K562 (cell line): Measurements from ENCODE around the gene KLHL6. TPM values are rescaled to one million over a fixed set of nuclear protein-coding genes. Genes with fewer than 3 reads are reported as not detected.

Source experiments
- ATAC-seq: fragments of 200-7000 bp; cut with Tn5 transposase; 3 replicates; pipeline ENCODE4 v1.9.1; 2020; ENCODE audit warnings: moderate library complexity
- BruUV-seq: library from RNA; stranded (reverse); fragments of 400-500 nt; replicated peaks from 2 replicates; lab custom pipeline; 2021; lab: Mats Ljungman, UMichigan
- CTCF ChIA-PET: fragments of 300-600 bp; formaldehyde crosslinking; extraction: SDS; loops from one replicate; lab custom pipeline; 2021; ENCODE audit warnings: low intra/inter-chr PET ratio; lab: Yijun Ruan, JAX
- POLR2A ChIA-PET: fragments of 300-600, 350-650 bp; sonication (Branson Sonifier 250); formaldehyde crosslinking; extraction: SDS; loops from one replicate; lab custom pipeline; 2021; ENCODE audit warnings: antibody characterized with exemption, inconsistent platforms; lab: Yijun Ruan, JAX
- DNase-seq, 4 experiments: peaks; one replicate each; pipeline versions ENCODE4 v3.0.0 to v3.0.0-alpha.2; 2011 to 2018; ENCODE audit warnings: low spot score in 3 of 4, mixed read lengths in 3 of 4; ENCODE audit errors: extremely low read depth in 1 of 4
- FAIRE-seq: peaks from 2 replicates; lab custom pipeline; 2011; peaks lifted over from hg19 to GRCh38; lab: Jason Lieb, UNC
- H2AFZ ChIP-seq: 2 replicates; pipeline ENCODE4 v1.6.0; 2011; ENCODE audit warnings: low read depth, low read length, control low read depth, inconsistent platforms
- H3K27ac ChIP-seq: fragments of 200-600 bp; 3 replicates; pipeline ENCODE4 v1.8.0; 2011; ENCODE audit warnings: low read depth, mild to moderate bottlenecking, control low read depth, inconsistent platforms, low read length, moderate library complexity, mixed read lengths; ENCODE audit errors: extremely low read depth
- H3K27me3 ChIP-seq, 2 experiments: fragments of 300-600 bp in 1 of 2; 2 replicates in 1 of 2; 3 replicates in 1 of 2; pipeline versions ENCODE4 v1.6.0 to v1.8.0; 2011; ENCODE audit warnings: inconsistent platforms in 2 of 2, low read length in 2 of 2, mild to moderate bottlenecking in 1 of 2, mixed read lengths in 1 of 2, moderate library complexity in 1 of 2; ENCODE audit not compliant: control insufficient read depth in 2 of 2, insufficient read depth in 2 of 2
- H3K36me3 ChIP-seq: fragments of 300-600 bp; 3 replicates; pipeline ENCODE4 v1.8.0; 2011; ENCODE audit warnings: mild to moderate bottlenecking, low read length, inconsistent platforms; ENCODE audit not compliant: control insufficient read depth, insufficient read depth
- H3K4me1 ChIP-seq, 2 experiments: fragments of 200-600 bp in 1 of 2; replicated peaks in 1 of 2; 2 replicates in 1 of 2; 3 replicates in 1 of 2; pipeline versions ENCODE4 v1.5.1 to v1.8.0; 2011; ENCODE audit warnings: inconsistent platforms in 2 of 2, low read length in 2 of 2, mild to moderate bottlenecking in 1 of 2, mixed read lengths in 1 of 2, moderate library complexity in 1 of 2; ENCODE audit not compliant: control insufficient read depth in 2 of 2, insufficient read depth in 2 of 2
- H3K4me2 ChIP-seq: 2 replicates; pipeline ENCODE4 v1.6.1; 2011; ENCODE audit warnings: low read length, control low read depth, inconsistent platforms, mixed read lengths; ENCODE audit not compliant: insufficient read depth
- H3K4me3 ChIP-seq: fragments of 200-600 bp; sonication (generic), shearing (Covaris generic); 2 replicates; pipeline ENCODE4 v1.5.1; 2016; ENCODE audit warnings: control low read depth, inconsistent platforms
- H3K79me2 ChIP-seq: fragments of 200-600 bp; 3 replicates; pipeline ENCODE4 v1.8.0; 2011; ENCODE audit warnings: low read length, inconsistent platforms; ENCODE audit not compliant: control insufficient read depth, insufficient read depth
- H3K9ac ChIP-seq, 2 experiments: 2 replicates each; pipeline versions ENCODE4 v1.6.0 to v1.6.1; 2011; ENCODE audit warnings: low read depth in 2 of 2, low read length in 2 of 2, control low read depth in 1 of 2, inconsistent platforms in 1 of 2, mild to moderate bottlenecking in 1 of 2, mixed read lengths in 1 of 2; ENCODE audit not compliant: insufficient read depth in 1 of 2
- H3K9me1 ChIP-seq: one replicate; pipeline ENCODE4 v1.6.0; 2011; ENCODE audit warnings: inconsistent platforms, mild to moderate bottlenecking, low read length, moderate library complexity; ENCODE audit not compliant: control insufficient read depth, insufficient read depth
- H3K9me3 ChIP-seq: replicated peaks from 2 replicates; pipeline ENCODE4 v1.5.1; 2011; ENCODE audit warnings: low read depth, low read length, inconsistent platforms; ENCODE audit not compliant: control insufficient read depth, insufficient read depth
- H4K20me1 ChIP-seq: replicated peaks from 2 replicates; pipeline ENCODE4 v1.6.1; 2011; ENCODE audit warnings: low read length, inconsistent platforms, mixed read lengths; ENCODE audit not compliant: control insufficient read depth, insufficient read depth
- CXXC5 ChIP-seq: fragments of 250-450 bp; sonication (Bioruptor Pico); IDR thresholded peaks from 2 replicates; pipeline ENCODE4 v1.8.0; 2022; ENCODE audit warnings: inconsistent platforms, mild to moderate bottlenecking, moderate library complexity
- ESRRB ChIP-seq: fragments of 250-450 bp; sonication (Bioruptor Pico); IDR thresholded peaks from 2 replicates; pipeline ENCODE4 v1.5.0; 2020; ENCODE audit warnings: mild to moderate bottlenecking, moderate library complexity, borderline replicate concordance
- HEY1 ChIP-seq: fragments of 250-450 bp; sonication (Bioruptor Pico); IDR thresholded peaks from 2 replicates; pipeline ENCODE4 v1.5.0; 2020; ENCODE audit warnings: mild to moderate bottlenecking, moderate library complexity, borderline replicate concordance
- HNRNPUL1 ChIP-seq: fragments of 200-400 bp; formaldehyde crosslinking; IDR thresholded peaks from 2 replicates; pipeline ENCODE4 v1.6.1; 2017; ENCODE audit warnings: low read length
- JUNB ChIP-seq: fragments of 450-650 bp; formaldehyde crosslinking; conservative IDR thresholded peaks from 2 replicates; pipeline ENCODE4 v1.4.0; 2020; ENCODE audit warnings: mild to moderate bottlenecking
- MECOM ChIP-seq: fragments of 250-450 bp; sonication (Bioruptor Pico); IDR thresholded peaks from 2 replicates; pipeline ENCODE4 v1.8.0; 2022; ENCODE audit warnings: inconsistent platforms
- NBN ChIP-seq: fragments of 450-650 bp; IDR thresholded peaks from 2 replicates; pipeline ENCODE4 v1.6.1; 2016; ENCODE audit warnings: low read depth, mild to moderate bottlenecking
- PHF8 ChIP-seq: fragments of 200-600 bp; sonication (generic); IDR thresholded peaks from 2 replicates; pipeline ENCODE4 v1.6.1; 2012; ENCODE audit warnings: mixed run types, mild to moderate bottlenecking, inconsistent platforms, low read length, moderate library complexity, borderline replicate concordance
- RBM17 ChIP-seq: fragments of 200-400 bp; formaldehyde crosslinking; IDR thresholded peaks from 2 replicates; pipeline ENCODE4 v1.6.1; 2017; ENCODE audit warnings: low read depth, mild to moderate bottlenecking, low read length, borderline replicate concordance
- SREBF1 ChIP-seq: fragments of 150-350 bp; IDR thresholded peaks from 2 replicates; pipeline ENCODE4 v1.6.1; 2014; ENCODE audit warnings: antibody characterized with exemption, low read depth, low read length, borderline replicate concordance
- TAF1 ChIP-seq: IDR thresholded peaks from 2 replicates; pipeline ENCODE4 v1.6.1; 2011; ENCODE audit warnings: mild to moderate bottlenecking, low read length, moderate library complexity; ENCODE audit not compliant: insufficient read depth, control insufficient read depth, severe bottlenecking; ENCODE audit errors: extremely low read depth
- TRIM28 ChIP-seq: fragments of 450-650 bp; IDR thresholded peaks from 2 replicates; pipeline ENCODE4 v1.6.1; 2017
- ZBTB33 ChIP-seq: sonication (generic); formaldehyde crosslinking; IDR thresholded peaks from 2 replicates; pipeline ENCODE4 v1.8.1; 2023; ENCODE audit warnings: mild to moderate bottlenecking, missing genetic modification reagents
- ZC3H8 ChIP-seq: fragments of 450-650 bp; IDR thresholded peaks from 2 replicates; pipeline ENCODE4 v1.6.1; 2017
- ZNF12 ChIP-seq: sonication (generic); formaldehyde crosslinking; IDR thresholded peaks from 2 replicates; pipeline ENCODE4 v1.4.0; 2020; ENCODE audit warnings: mild to moderate bottlenecking, missing genetic modification reagents
- ZNF239 ChIP-seq: fragments of 250-450 bp; sonication (Bioruptor Pico); IDR thresholded peaks from 2 replicates; pipeline ENCODE4 v1.4.0; 2020; ENCODE audit warnings: mild to moderate bottlenecking
- ZNF324 ChIP-seq: fragments of 250-450 bp; sonication (Bioruptor Pico); IDR thresholded peaks from 2 replicates; pipeline ENCODE4 v1.4.0; 2020; ENCODE audit warnings: mild to moderate bottlenecking
- WGBS: fragments of 100-300 bp; shearing (Covaris generic); methylation state at CpG from one replicate; pipeline ENCODE4 v1.1.6; 2016; ENCODE audit warnings: low coverage, mixed read lengths; ENCODE audit not compliant: insufficient coverage; ENCODE audit errors: missing lambda C conversion rate; 5-methylcytosine and 5-hydroxymethylcytosine counted together
- in situ Hi-C: fragments of 300-500 bp; cut with MboI; formaldehyde crosslinking; loops from 4 replicates; pipeline ENCODE4 v1.15.0; 2018; ENCODE audit warnings: inconsistent platforms, mixed read lengths
- intact Hi-C: fragments of 100-400 bp; cut with micrococcal nuclease; formaldehyde crosslinking; loops from 2 replicates; pipeline ENCODE4 v1.14.2; 2022
- polyA plus RNA-seq, 8 experiments: library from polyadenylated mRNA; depleted of rRNA in 4 of 8; stranded (reverse) in 5 of 8; unstranded in 3 of 8; fragments of >200 nt; fragmentation: Nextera tagmentation in 2 of 8; fragmentation: Illumina TruSeq in 1 of 8; extraction: Ambion mirVana in 2 of 8; extraction: Trizol in 1 of 8; gene quantifications; 2 replicates each; pipeline versions ENCODE4 v1.2.1 to v1.2.3, GENCODE V29; 2011 to 2014; ENCODE audit warnings: inconsistent platforms in 1 of 8, missing spikeins in 1 of 8
- total RNA-seq, 7 experiments: library from RNA; depleted of rRNA in 6 of 7; stranded (reverse); fragments of >200 nt in 6 of 7; fragmentation: Illumina TruSeq in 2 of 7; extraction: Trizol in 2 of 7; gene quantifications; 2 replicates each; pipeline versions ENCODE4 v1.2.1 to v1.2.3, GENCODE V29; 2011 to 2021; ENCODE audit warnings: low replicate concordance in 1 of 7

The KLHL6 gene
- total and polyA plus RNA-seq, 9 of the 15 experiments (the other 6 are each of a cell fraction or from before 2014, with no cell fraction given), result 0.18 to 2.1 (median 1.4) TPM

- TF ChIP-seq RBM17, result no peak
- TF ChIP-seq SREBF1, result no peak
- TF ChIP-seq TAF1, result no peak
- TF ChIP-seq NBN, result no peak
- TF ChIP-seq, all 486 proteins: peak for 0
Measured at GRCh38 chr3:183455089-183455488, 100.4 kb downstream of the KLHL6 start (continued).

- no peak overlapping the region for H2AFZ ChIP-seq
- no TSS peak for BruUV-seq
- FAIRE-seq, result no peak
- H3K36me3 ChIP-seq, result peaks cover 29% of the 10 kb centered on the region; the same call in 2 of the 3 replicates
- WGBS, result 63% methylated on average over 1 of the region's 4 CpGs
- no peak overlapping the region for H3K4me2 ChIP-seq
- no peak for DNase-seq
- intact Hi-C loops, result no loop called here
- H3K4me3 ChIP-seq, result no peak overlapping the region
- no peaks in the 10 kb centered on the region for H3K9me1 ChIP-seq
- CTCF ChIA-PET, result no interaction called here
- H3K27ac ChIP-seq, result no peak overlapping the region
- in situ Hi-C loops, result no loop called here
- TF ChIP-seq HEY1 (CRISPR knock-in tag) (no peak), MECOM (CRISPR knock-in tag) (no peak), ZNF324 (CRISPR knock-in tag) (no peak), HNRNPUL1 (no peak), NBN (no peak), ZBTB33 (CRISPR knock-in tag) (no peak), ESRRB (CRISPR knock-in tag) (no peak), CXXC5 (CRISPR knock-in tag) (no peak), ZNF12 (CRISPR knock-in tag) (no peak), ZC3H8 (no peak), JUNB (CRISPR knock-in tag) (no peak), TRIM28 (no peak), ZNF239 (CRISPR knock-in tag) (no peak), PHF8 (no peak)
- TF ChIP-seq, all 486 proteins: peak for 0
- Histone ChIP-seq H3K9me3 (no peaks in the 10 kb centered on the region), H3K4me1 (no peaks in the 10 kb centered on the region; a peak in 1 of 5 replicates), H3K27me3 (no peaks in the 10 kb centered on the region), H4K20me1 (no peaks in the 10 kb centered on the region), H3K9ac (no peak overlapping the region), H3K79me2 (peaks cover 16% of the 10 kb centered on the region)
- POLR2A ChIA-PET, result no interaction called here
- ATAC-seq, result no peak
Measured at GRCh38 chr3:183454064-183454463, 101.4 kb downstream of the KLHL6 start.
